ENCODE data around the gene GPS1.

GPS1 gene

GRCh38 chr17:82021900-82022309, 29.8 kb upstream of the GPS1 start:
- H3K27me3 ChIP-seq (ENCODE audit: insufficient read depth, low read length, poor library complexity): no peaks in the 10 kb centered on the region
- peak overlapping the region; percentile 97 for H3K4me2 ChIP-seq (ENCODE audit: insufficient read depth, low read length)
- H2AFZ ChIP-seq (ENCODE audit: low read depth, low read length): peak overlapping the region; percentile 72; the same call in 1 of the 2 replicates
- no peak for TF ChIP-seq EZH2 (IDR thresholded peaks at IDR 0.05; ENCODE audit: borderline replicate concordance, low read depth, low read length, severe bottlenecking)
- no peak for TF ChIP-seq CTCF (IDR thresholded peaks at IDR 0.05; ENCODE audit: borderline replicate concordance, extremely low read depth, low read length, poor library complexity, severe bottlenecking)
- H3K79me2 ChIP-seq (ENCODE audit: insufficient read depth, low read length): peaks cover 43% of the 10 kb centered on the region
- ATAC-seq (ENCODE audit: insufficient read depth, low read depth): no peak
- H3K27ac ChIP-seq (ENCODE audit: low read length): peak overlapping the region; percentile 73
- H3K9ac ChIP-seq (ENCODE audit: low read depth, low read length): peak overlapping the region; percentile 73
- H3K36me3 ChIP-seq (ENCODE audit: insufficient read depth, low read length): peaks cover 46% of the 10 kb centered on the region
- H3K4me3 ChIP-seq (ENCODE audit: low read depth in 1 of 2, low read length in 2 of 2): peak overlapping the region; percentile 67 to 85
- peaks cover 43% of the 10 kb centered on the region for H4K20me1 ChIP-seq (ENCODE audit: insufficient read depth, low read length)
- H3K4me1 ChIP-seq (ENCODE audit: insufficient read depth, low read length): peaks cover 43% of the 10 kb centered on the region
- no peaks in the 10 kb centered on the region for H3K9me3 ChIP-seq (ENCODE audit: insufficient read depth, low read length, severe bottlenecking)
- no peak for DNase-seq

GRCh38 chr17:82022310-82022980, 29.3 kb upstream of the GPS1 start, which contains the start of gene CENPX:
CENPX (minus strand) TSS chr17:82022878; CDS start chr17:82022861, 17 bp downstream.
- ATAC-seq (ENCODE audit: insufficient read depth, low read depth) (no peak; the same call in 1 of the 3 replicates), DNase-seq (no peak)
- Histone ChIP-seq H4K20me1 (ENCODE audit: insufficient read depth, low read length) (peaks cover 45% of the 10 kb centered on the region), H3K79me2 (ENCODE audit: insufficient read depth, low read length) (peaks cover 43% of the 10 kb centered on the region), H3K27ac (ENCODE audit: low read length) (peak within 1 kb of the TSS; percentile 73), H3K4me1 (ENCODE audit: insufficient read depth, low read length) (peaks cover 43% of the 10 kb centered on the region), H3K36me3 (ENCODE audit: insufficient read depth, low read length) (peaks cover 47% of the 10 kb centered on the region), H3K4me2 (ENCODE audit: insufficient read depth, low read length) (peak within 1 kb of the TSS; percentile 97), H3K4me3 (ENCODE audit: low read depth in 1 of 2, low read length in 2 of 2) (peak within 1 kb of the TSS; percentile 77 to 94), H3K27me3 (ENCODE audit: insufficient read depth, low read length, poor library complexity) (no peaks in the 10 kb centered on the region), H3K9ac (ENCODE audit: low read depth, low read length) (peak within 1 kb of the TSS; percentile 85), H3K9me3 (ENCODE audit: insufficient read depth, low read length, severe bottlenecking) (no peaks in the 10 kb centered on the region), H2AFZ (ENCODE audit: low read depth, low read length) (peak within 1 kb of the TSS; percentile 83)
- TF ChIP-seq EZH2 (IDR thresholded peaks at IDR 0.05; ENCODE audit: borderline replicate concordance, low read depth, low read length, severe bottlenecking) (no peak), CTCF (IDR thresholded peaks at IDR 0.05; ENCODE audit: borderline replicate concordance, extremely low read depth, low read length, poor library complexity, severe bottlenecking) (no peak)

GRCh38 chr17:82022981-82023446, 28.7 kb upstream of the GPS1 start, which contains the start of gene LRRC45:
LRRC45 (plus strand) TSS chr17:82023305; CDS start chr17:82023644, 339 bp downstream.
- H2AFZ ChIP-seq (ENCODE audit: low read depth, low read length): peak within 1 kb of the TSS; percentile 83
- peak within 1 kb of the TSS; percentile 73 for H3K27ac ChIP-seq (ENCODE audit: low read length)
- H3K79me2 ChIP-seq (ENCODE audit: insufficient read depth, low read length): peaks cover 43% of the 10 kb centered on the region

More at GRCh38 chr17:82022981-82023446, 28.7 kb upstream of the GPS1 start, which contains the start of gene LRRC45:
- Histone ChIP-seq H3K9ac (ENCODE audit: low read depth, low read length) (peak within 1 kb of the TSS; percentile 85), H3K4me1 (ENCODE audit: insufficient read depth, low read length) (peaks cover 43% of the 10 kb centered on the region), H4K20me1 (ENCODE audit: insufficient read depth, low read length) (peaks cover 45% of the 10 kb centered on the region), H3K4me3 (ENCODE audit: low read depth in 1 of 2, low read length in 2 of 2) (peak within 1 kb of the TSS; percentile 77 to 94), H3K9me3 (ENCODE audit: insufficient read depth, low read length, severe bottlenecking) (no peaks in the 10 kb centered on the region), H3K4me2 (ENCODE audit: insufficient read depth, low read length) (peak within 1 kb of the TSS; percentile 97), H3K36me3 (ENCODE audit: insufficient read depth, low read length) (peaks cover 45% of the 10 kb centered on the region), H3K27me3 (ENCODE audit: insufficient read depth, low read length, poor library complexity) (no peaks in the 10 kb centered on the region)
- peak; percentile 100 for DNase-seq
- peak; percentile 90 for ATAC-seq (ENCODE audit: insufficient read depth, low read depth)
- TF ChIP-seq CTCF (IDR thresholded peaks at IDR 0.05; ENCODE audit: borderline replicate concordance, extremely low read depth, low read length, poor library complexity, severe bottlenecking): no peak
- TF ChIP-seq EZH2 (IDR thresholded peaks at IDR 0.05; ENCODE audit: borderline replicate concordance, low read depth, low read length, severe bottlenecking): no peak
